Middle frontal gyrus (tissue), 1 donor: ENCODE data around the gene VWA3B.
"Not testable (repeated sequence)": the region's sequence is repeated elsewhere in the genome, so short reads cannot be mapped to it uniquely, and the experiment has no call there.

ENCODE experiments used
- DNase-seq: peaks from one replicate; pipeline ENCODE4 v3.0.0-alpha.2; 2015; ENCODE audit warnings: low spot score; ENCODE audit errors: extremely low spot score

The VWA3B gene

DNA sequence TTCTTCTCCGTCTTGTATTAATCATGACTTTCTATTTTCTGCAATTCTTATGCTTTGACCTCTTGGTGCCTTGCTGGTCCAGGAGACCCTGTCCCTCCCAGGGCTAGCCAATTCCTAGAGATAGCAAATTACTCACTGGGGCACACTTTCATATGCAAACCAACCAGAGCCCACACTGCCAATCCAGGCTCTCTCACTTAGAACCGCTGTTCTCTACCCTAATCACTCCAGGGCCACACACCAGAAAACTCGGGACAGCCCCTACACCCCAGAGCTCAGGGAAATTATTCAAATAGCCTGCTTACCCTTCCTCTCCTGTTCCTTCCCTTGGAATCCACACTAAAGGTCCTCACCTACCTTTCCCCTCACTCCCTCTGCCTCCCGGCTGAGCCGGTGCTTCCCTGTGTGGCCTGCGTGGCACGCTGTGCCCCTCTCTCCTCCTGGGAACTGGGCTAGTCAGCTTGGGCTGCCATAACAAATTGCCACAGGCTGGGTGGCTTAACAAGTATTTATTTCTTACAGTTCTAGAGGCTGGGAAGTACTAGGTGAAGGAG is 41.7 kb downstream of the VWA3B start:
- DNase-seq, result no peak

DNA sequence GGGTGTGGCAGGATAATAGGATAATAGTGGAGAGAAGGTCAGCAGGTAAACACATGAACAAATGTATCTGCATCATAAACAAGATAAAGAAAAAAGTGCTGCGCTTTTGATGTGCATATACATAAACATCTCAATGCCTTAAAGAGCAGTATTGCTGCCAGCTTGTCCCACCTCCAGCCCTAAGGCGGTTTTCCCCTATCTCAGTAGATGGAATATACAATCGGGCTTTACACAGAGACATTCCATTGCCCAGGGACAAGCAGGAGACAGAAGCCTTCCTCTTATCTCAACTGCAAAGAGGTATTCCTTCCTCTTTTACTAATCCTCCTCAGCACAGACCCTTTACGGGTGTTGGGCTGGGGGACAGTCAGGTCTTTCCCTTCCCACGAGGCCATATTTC is 43.1 kb downstream of the VWA3B start:
- not testable (repeated sequence) for DNase-seq

DNA sequence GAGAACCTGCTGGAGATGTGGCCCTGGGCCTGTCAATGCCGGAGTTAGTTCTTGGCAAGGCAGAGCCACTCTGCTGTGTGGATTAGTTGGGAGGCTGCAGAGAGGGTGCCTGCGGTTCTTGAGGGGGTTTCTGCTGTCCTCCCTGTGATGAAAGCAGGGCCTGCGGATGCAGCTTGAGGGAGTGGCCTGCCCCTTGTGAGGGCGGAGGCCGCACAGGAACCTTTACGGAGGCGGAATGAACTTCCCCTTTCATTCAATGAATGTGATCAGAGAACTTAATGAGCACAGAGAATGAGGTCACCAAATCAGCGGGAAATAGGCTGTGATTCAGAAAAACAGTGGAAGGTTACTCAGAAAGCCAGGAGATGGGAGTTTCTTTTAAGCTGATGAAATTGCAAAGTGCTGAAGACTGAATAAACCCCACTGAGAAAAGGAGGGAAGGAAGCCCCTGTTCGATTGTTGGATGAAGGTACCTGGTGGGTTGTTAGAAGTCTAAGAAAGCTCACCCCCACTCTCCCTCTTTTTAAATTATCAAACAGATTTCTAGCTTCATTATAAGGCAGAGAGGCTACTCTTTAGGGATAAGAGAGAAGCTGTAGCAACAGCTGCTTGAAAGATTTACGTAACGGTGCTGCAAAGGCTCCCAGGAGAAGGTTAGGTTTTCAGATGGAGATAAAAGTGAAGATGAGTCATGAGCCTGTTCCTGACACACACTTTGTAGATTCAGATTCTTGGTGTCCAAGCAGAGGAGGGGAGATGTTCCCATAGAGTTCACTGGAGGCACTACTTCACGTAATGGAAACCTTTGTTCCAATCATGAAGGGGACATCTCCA is 47.4 kb downstream of the VWA3B start:
- no peak for DNase-seq

DNA sequence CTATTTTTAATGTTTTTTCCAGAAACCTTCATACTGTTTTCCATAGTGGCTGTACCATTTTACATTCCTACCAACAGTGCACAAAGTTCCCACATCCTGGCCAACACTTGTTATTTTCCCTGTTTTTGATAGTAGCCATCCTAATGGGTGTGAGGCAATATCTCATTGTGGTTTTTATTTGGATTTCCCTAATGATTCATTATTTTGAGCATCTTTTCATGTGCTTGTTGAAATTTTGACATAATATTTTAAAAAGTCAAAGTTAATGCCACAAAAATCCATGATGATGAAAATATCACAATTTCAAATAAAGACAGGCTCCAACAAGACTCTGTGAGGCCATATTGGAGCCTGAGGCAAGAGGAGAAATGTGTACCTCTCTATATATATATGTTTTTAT is 50.2 kb downstream of the VWA3B start:
- DNase-seq, result no peak

DNA sequence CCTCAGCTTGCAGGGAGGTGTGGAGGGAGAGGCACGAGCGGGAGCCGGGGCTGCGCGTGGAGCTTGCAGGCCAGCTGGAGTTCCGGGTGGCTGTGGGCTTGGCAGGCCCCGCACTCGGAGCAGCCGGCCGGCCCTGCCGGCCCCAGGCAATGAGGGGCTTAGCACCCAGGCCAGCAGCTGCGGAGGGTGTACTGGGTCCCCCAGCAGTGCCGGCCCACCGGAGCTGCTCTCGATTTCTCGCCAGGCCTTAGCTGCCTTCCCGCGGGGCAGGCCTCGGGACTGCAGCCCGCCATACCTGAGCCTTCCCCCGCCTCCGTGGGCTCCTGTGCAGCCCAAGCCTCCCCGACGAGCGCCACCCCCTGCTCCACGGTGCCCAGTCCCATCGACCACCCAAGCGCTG is 52.0 kb downstream of the VWA3B start:
- DNase-seq, result not testable (repeated sequence)

DNA sequence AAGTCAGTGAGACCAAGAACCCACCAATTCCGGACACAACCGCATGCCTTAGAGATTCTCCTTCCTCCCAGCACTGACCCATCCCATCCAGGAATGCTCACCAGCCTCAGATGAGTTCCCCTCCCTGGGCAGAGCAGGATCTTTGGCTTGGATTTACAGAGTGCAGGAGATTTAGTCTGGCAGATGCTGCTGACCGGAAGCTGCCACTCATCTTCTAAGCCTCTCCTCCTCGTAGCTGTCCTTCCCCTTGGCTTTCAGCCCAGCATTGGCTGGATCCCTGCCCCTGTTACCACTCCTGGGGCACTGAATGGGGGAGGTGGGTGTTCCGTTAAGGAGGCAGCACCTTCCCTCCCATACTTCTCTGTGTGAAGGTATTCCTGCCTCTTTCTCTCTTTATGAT is 53.2 kb downstream of the VWA3B start:
- DNase-seq, result no peak

DNA sequence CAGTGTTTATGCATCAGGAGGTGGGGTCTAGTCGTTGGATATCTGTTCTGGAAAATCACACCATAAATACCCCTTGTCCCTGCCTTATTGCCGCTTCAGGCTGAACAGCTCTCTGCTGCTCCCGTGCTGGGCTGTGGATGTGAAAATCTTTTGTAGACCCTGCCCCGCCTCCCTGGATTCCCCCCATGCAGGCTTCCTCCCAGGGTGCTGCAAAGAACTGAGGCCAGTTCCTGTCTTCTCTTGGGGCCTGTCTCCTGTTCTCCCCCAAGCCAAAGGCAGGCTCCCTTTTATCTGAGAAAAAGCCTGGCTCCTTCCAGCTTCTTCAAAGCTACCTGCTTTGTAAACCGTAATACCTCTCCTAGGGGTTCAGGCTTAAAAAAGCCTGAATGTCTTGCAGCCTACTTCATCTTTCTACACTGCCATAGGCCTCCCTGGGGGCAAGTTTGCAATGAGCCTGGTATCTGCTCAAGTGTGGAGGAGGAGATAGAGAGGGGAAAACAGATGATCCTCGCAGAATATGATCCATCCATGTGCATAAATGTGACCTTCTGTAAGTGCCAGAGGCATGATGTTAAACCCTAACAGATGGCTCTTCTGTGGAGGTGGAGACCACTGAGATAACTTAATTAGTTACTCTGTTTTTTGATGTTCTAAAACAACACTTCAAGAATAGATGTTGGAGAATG is 55.3 kb downstream of the VWA3B start:
- no peak for DNase-seq

DNA sequence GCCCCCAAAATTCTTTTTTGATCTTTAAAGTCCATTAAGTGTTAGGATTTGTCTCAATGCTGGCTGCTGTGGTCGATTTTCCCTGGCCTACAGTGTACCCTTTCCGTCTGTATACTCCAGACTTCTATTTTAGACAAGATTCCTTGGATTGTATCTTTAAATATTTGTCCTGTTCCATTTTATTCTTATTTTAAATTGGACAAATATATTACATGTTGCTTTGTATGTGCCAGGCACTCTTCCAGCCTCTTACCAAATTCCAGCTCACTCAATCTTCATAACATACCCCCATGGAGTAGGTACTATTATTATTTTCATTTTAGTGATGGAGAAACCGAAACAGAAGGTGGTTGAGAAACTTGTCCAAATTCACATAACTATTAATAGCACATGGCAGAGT is 58.1 kb downstream of the VWA3B start:
- DNase-seq, result no peak

DNA sequence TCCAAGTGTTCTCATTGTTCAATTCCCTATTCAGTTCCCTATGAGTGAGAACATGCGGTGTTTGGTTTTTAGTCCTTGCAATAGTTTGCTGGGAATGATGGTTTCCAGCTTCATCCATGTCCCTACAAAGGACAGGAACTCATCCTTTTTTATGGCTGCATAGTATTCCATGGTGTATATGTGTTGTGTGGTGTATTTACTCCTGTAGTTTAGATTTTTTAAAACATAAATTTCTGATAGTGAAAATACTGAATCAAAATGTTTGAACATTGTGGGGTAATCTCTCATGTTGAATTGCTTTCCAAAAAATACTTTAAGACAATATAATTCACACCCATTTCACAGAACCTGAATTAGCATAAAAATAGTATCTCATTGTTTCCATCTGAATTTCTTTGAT is 60.9 kb downstream of the VWA3B start:
- not testable (repeated sequence) for DNase-seq

DNA sequence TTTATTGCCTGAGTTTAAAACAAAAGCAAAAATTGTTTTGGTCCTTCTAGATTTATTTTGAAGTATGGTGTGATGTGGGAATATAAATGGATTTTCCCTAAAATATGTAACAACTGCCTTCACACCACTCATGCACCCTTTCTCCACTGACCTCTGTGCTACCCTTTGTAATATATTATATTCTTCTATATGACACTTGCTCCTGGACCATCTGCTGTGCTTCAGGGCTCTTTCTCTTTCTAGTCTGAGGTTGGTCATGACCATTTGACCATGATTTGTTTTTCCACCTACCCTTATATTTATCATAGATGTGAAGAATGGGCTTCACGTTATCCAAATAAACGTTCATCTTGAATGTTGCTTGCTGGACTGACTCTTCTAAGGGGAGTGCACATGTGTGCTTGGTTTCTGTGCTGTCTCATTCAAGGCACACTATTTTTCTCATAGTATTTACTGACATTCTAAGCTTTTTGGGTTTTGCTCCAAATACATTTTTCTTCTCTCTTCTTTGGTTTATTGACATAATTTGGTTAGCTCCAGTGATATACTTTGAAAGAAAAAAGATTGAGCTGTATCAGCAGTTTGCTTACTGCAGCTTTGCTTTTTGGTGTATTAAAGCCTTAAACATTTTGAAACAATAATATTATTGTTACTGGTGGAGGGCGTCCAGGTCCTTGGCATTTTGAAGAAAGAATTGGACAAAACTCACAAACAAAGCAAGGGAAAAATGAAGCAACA is 61.8 kb downstream of the VWA3B start:
- DNase-seq, result no peak

DNA sequence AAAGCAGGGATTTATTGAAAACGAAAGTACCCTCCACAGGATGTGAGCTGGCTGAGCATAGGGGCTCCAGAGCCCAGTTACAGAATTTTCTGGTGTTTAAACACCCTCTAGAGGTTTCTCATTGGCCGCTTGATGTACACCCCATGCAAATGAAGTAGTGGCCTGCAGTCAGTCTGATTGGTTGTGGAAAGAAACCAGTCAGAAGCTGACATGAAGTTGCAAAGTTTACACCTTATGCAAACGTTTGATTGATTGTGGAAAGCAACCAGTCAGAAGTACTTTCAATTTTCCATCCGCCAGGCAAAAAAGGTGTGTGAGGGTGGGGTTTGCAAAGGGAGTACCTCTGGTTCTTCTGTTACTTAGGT is 62.3 kb downstream of the VWA3B start:
- DNase-seq, result no peak

DNA sequence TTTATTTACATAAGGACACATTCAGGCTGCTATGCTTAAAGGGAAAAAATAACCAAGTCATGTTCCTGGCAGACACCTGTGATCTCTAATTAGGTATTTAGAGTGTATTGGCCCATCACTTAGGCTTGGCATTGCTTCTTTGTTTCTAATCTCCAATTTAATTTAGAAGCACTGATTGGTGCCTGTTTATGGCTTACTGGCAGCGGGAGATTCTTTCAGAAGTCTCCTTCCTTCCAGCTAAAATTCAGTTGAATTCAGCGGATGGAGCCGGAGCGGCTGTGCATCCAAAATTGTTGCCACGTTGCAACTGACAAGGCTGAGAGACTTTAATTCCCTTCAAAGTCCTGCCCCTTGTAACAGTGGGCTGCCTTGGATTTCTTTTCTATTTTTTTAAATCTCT is 66.5 kb downstream of the VWA3B start:
- no peak for DNase-seq

DNA sequence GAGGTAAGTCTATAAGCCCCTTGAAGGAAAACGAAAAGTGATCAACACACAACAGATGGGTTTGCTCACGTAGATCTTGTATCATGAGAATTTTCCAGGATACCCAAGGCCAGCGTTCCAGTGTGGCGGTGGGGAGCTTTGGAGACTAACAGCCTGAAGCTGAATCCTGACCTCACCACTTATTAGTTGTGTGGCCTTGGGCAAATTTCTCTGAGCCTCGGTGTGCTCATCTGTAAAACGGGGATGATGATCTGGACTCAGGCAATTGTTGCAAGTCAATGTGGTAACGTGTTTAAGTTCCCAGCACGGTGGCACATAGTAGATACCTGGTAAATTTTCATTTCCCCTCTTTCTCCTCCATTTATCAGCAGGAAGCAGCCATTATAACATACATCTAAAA is 68.3 kb downstream of the VWA3B start:
- no peak for DNase-seq

DNA sequence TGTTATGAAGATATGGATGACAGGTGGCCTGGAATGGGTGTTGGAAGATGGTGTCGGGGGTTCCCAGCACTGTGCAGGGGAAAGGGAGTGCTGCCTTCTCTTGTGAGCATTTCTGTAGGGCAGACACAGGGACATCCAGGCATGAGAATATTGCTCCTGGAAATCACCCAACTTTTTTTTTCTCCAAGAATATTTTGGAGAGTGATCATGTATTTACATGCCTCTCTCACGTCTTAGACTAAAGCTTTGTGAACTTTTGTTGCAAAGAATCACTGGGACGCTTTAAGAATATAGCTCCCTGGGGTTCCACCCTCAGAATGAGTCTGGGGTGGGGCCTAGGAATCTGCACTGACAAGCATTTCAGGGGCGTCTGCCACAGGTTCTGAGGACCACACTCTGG is 68.7 kb downstream of the VWA3B start:
- no peak for DNase-seq

DNA sequence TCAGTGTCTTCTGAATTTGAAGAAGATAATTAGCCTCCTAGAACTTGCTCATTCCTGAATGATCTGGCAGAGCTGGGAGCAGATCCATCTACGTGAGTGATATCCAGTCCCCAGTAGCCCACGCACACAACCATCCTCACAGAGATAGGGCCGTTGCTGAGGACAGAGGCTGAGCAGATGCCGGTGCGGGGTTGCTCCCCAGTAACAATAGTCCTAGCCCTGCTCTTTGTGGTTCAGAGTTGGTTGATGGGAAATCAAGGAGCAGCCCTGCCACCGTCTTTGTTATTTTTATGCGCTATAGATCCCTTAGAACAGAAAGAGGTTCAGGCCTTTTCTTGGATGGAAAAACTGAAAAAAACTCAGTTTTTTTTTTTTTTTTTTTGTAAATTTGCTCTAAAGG is 69.3 kb downstream of the VWA3B start:
- DNase-seq, result no peak

DNA sequence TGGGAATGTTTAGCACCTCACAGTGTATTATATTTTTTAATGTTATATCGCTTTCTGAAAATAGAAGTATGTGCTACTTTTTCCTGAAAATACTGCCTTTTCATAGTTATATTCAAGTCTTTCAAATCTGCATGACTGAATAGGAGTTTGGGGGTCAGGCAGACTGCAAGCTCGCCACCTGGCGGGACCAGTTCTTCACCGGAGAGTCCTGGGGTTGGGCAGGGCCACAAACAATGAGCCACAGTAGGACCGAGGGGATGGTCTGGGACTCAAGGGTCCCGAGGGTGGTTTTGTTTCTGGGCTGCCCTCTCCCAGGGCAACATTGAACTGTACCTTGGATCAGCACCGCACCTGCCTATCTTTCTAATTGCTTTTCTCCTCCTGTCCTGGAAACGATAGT is 70.6 kb downstream of the VWA3B start:
- no peak for DNase-seq

DNA sequence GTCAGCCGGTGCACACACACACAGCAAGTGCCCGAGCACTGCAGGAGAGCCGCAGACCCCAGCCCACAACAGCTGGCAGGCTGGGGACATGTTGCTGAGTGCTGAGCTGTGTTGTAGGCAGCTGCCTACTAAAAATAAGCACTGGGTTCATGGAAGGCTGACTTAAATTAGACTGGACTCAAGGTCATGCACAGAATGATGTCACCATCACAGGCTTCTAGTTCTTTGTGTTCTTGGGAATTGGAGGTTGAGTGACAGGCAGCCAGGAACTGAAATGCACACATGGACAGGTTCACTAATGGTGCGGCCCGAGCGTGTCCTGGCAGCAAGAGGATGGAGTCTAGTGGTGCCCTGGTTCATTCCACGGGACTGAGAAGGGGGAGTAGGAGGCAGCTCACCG is 71.3 kb downstream of the VWA3B start:
- DNase-seq, result no peak

DNA sequence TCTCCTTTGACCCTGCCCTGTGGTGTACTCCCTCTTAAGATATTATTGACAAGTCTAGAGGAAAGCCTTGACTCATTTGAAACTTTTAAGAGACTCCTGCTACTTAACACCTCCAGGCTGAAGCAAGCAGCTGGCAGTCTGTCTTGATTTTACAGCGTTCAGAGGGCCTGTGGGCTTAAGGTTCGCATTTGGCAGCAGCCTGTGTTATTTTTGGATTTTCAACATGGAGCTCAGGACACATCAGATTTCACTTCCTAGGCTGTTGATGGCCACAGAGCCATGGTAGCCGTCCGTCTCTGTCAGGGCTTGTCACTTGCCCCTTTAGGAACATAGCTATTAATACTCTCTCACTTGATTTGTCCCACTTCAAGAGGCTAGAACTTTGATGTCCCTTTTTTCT is 73.6 kb downstream of the VWA3B start:
- DNase-seq, result no peak

DNA sequence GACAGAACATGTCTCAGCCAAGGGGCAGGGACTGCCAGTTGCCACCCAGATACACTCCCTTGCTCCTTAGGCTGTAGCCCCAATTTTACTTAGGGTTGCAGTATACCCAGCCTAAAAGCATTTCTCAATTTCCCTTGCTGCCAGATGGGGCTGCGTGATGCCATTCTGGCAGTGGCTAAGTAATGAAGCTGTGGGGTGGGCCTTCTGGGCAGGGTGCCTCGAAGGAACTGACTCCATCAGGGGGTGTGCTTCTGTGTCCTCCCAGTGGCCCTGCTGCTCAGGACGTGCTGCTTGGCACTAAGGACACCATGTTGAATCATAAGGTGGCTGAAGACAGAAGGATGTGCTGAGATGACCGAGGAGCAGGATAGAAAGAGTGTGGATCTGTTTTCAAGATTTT is 74.2 kb downstream of the VWA3B start:
- DNase-seq, result no peak

DNA sequence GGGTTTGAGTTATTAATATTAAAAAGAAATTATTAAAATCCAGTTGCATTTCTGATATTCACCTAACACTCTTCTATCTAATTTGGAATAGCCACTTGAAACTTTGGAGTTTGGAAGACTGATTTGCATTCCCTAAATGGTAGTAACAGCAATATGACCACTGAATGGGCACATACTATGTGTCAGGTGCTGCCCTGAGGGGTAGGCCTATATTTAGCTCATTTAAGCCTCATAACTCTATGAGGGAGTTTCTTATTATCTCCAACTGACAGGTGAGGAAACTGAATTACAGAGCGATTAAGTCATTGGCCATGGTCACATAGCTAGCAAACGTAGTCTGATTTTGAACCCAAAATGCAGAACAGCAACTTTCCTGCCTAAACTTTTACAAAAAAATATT is 77.3 kb downstream of the VWA3B start:
- DNase-seq, result no peak

DNA sequence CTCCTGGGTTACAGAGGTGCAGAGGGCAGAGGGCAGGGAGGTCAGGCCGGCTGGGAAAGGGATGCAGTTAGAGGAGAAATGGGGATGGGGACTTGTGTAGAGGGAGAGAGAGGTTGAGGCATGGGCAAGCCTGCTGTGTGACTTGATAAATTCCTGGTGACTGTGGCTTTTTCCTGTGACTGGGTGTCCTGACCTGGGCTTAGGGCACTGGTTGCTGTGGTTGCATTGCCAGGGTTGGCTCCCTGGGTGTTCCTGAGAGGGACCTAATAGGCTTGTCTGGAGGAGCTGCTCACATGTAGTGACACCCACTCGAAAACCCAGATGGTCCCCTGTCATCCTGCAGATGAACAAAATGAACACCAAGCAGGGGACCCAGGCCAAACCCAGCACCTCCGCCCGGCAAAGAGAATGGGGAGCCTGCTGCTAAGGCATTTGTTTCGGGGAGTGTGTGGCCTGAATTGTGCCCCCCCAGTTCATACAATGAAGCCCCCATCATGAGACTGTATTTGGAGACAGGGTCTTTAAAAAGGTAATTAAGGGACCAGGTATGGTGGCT is 78.6 kb downstream of the VWA3B start:
- no peak for DNase-seq

DNA sequence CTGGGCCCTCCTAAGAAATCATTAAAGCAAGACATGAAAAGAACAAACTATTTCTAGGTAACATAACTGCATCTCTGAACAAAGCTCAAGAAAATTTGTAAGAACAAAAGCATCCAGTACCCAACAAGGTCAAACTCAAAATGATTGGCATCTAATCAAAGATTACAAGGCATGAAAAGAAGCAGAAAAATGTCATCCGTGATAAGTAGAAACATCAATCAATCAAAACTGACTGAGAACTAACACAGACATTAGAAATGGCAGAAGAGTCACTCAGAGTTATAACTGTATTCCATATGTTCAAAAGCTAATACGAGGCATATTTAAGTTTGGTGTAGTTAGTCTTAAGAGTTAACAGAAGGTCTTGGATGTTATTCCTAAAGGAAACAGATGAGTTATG is 80.9 kb downstream of the VWA3B start:
- no peak for DNase-seq
